Measurements from ENCODE around the gene MPPED2.

DNA sequence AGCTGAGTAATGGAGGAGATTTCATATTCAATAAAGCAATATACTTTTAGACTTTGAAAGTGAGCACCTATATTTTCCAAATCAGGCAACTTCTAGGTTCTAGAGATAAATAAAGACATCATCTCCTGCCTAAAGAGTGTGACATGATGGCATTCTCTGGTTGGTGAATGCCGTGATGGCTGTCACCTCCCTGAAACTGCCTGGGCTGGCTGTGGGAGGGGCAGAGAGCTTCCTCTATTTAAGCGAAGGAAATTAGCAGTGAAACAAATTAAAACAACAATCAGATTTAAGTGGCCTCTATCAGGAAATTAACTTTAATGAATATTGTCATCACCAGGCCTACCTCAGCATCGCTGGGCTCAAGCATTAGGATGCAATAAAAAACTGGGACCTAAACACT is 149.4 kb downstream of the MPPED2 start:
- TF ChIP-seq, protein P1, sequence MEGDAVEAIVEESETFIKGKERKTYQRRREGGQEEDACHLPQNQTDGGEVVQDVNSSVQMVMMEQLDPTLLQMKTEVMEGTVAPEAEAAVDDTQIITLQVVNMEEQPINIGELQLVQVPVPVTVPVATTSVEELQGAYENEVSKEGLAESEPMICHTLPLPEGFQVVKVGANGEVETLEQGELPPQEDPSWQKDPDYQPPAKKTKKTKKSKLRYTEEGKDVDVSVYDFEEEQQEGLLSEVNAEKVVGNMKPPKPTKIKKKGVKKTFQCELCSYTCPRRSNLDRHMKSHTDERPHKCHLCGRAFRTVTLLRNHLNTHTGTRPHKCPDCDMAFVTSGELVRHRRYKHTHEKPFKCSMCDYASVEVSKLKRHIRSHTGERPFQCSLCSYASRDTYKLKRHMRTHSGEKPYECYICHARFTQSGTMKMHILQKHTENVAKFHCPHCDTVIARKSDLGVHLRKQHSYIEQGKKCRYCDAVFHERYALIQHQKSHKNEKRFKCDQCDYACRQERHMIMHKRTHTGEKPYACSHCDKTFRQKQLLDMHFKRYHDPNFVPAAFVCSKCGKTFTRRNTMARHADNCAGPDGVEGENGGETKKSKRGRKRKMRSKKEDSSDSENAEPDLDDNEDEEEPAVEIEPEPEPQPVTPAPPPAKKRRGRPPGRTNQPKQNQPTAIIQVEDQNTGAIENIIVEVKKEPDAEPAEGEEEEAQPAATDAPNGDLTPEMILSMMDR (conservative IDR thresholded peaks at IDR 0.05) = no peak
- TF ChIP-seq ZFX (IDR thresholded peaks at IDR 0.05) = no peak
